Prostate gland (tissue), 2 donors: ENCODE results near the gene SKAP1. TPM values are rescaled to one million over a fixed set of nuclear protein-coding genes. Genes with fewer than 3 reads are reported as not detected.

Experiments used
- DNase-seq: peaks from one replicate; pipeline ENCODE4 v3.0.0-alpha.2; 2019; ENCODE audit warnings: low spot score
- H3K27ac ChIP-seq, 2 donors: fragments of 200-600 bp; sonication (generic); 2 replicates each; pipeline ENCODE4 v1.5.1; 2017 to 2019
- H3K27me3 ChIP-seq: fragments of 200-600 bp; sonication (generic); replicated peaks from 2 replicates; pipeline ENCODE4 v1.5.1; 2019; ENCODE audit not compliant: insufficient read depth
- H3K36me3 ChIP-seq, 2 donors: fragments of 200-600 bp; sonication (generic); 1 replicate in 1 of 2; 2 replicates in 1 of 2; pipeline versions ENCODE4 v1.5.1 to v1.8.1; 2017 to 2019
- H3K4me1 ChIP-seq: fragments of 200-600 bp; sonication (generic); replicated peaks from 2 replicates; pipeline ENCODE4 v1.5.1; 2019
- H3K4me3 ChIP-seq, 2 donors: fragments of 200-600 bp; sonication (generic); 2 replicates each; pipeline ENCODE4 v1.5.1; 2017 to 2019
- H3K9me3 ChIP-seq: fragments of 200-600 bp; sonication (generic); 2 replicates; pipeline ENCODE4 v1.5.1; 2017
- CTCF ChIP-seq, 4 experiments: fragments of 200-600 bp in 2 of 4; fragments of 450-650 bp in 2 of 4; sonication (generic) in 2 of 4; IDR thresholded peaks; 1 replicate in 3 of 4; 2 replicates in 1 of 4; pipeline ENCODE4 v1.5.1; 2016 to 2019; ENCODE audit warnings: antibody characterized with exemption in 4 of 4, mild to moderate bottlenecking in 2 of 4, moderate library complexity in 2 of 4
- POLR2A ChIP-seq: fragments of 450-650 bp; IDR thresholded peaks from one replicate; pipeline ENCODE4 v1.6.1; 2016; ENCODE audit warnings: antibody characterized with exemption, mild to moderate bottlenecking
- POLR2AphosphoS5 ChIP-seq: sonication (generic); formaldehyde crosslinking; IDR thresholded peaks from one replicate; pipeline ENCODE4 v1.6.1; 2017; ENCODE audit warnings: antibody characterized with exemption
- WGBS: methylation state at CpG from one replicate; pipeline ENCODE4 v1.1.5; 2018; 5-methylcytosine and 5-hydroxymethylcytosine counted together
- intact Hi-C: fragments of 100-400 bp; cut with DNase I; formaldehyde crosslinking; loops from one replicate; pipeline ENCODE4 v1.14.2; 2022
- total RNA-seq, 2 donors: library from RNA; depleted of rRNA; stranded (reverse); fragments of >200 nt; gene quantifications; one replicate each; pipeline ENCODE4 v1.1.0, GENCODE V29; 2016

Gene SKAP1
- total RNA-seq, 2 donors from 2014 or later: 1.1 to 1.4 TPM

- 85% methylated on average over 1 of the region's 1 CpG for WGBS
- Histone ChIP-seq H3K27ac (no peak overlapping the region), H3K27me3 (no peaks in the 10 kb centered on the region), H3K36me3 (no peaks in the 10 kb centered on the region), H3K4me1 (no peaks in the 10 kb centered on the region), H3K9me3 (no peaks in the 10 kb centered on the region), H3K4me3 (no peak overlapping the region)
- intact Hi-C loops: no loop called here
- DNase-seq: no peak
- TF ChIP-seq POLR2A: no peak
- no peak for TF ChIP-seq POLR2AphosphoS5
- TF ChIP-seq CTCF (IDR thresholded peaks at IDR 0.05): no peak
These were observed 153.2 kb downstream of the SKAP1 start for GRCh38 chr17:48276776-48277175.

GRCh38 chr17:48270899-48271298 lies 159.1 kb downstream of the SKAP1 start:
- Histone ChIP-seq H3K27ac (no peak overlapping the region), H3K36me3 (no peaks in the 10 kb centered on the region), H3K9me3 (no peaks in the 10 kb centered on the region), H3K4me3 (no peak overlapping the region), H3K4me1 (no peaks in the 10 kb centered on the region), H3K27me3 (no peaks in the 10 kb centered on the region)
- TF ChIP-seq CTCF (IDR thresholded peaks at IDR 0.05): no peak
- no peak for TF ChIP-seq POLR2A
- intact Hi-C loops: no loop called here
- 82% methylated on average over 2 of the region's 2 CpGs for WGBS
- DNase-seq: no peak

- no peak for TF ChIP-seq CTCF (IDR thresholded peaks at IDR 0.05)
- no peak for TF ChIP-seq POLR2A
- TF ChIP-seq POLR2AphosphoS5: no peak
- no peak overlapping the region for H3K4me3 ChIP-seq
- H3K9me3 ChIP-seq: no peaks in the 10 kb centered on the region
- no peaks in the 10 kb centered on the region for H3K4me1 ChIP-seq
- H3K27ac ChIP-seq: no peak overlapping the region
- no peaks in the 10 kb centered on the region for H3K36me3 ChIP-seq
- H3K27me3 ChIP-seq: no peaks in the 10 kb centered on the region
- DNase-seq: no peak
- 95% methylated on average over 1 of the region's 1 CpG for WGBS
- intact Hi-C loops: no loop called here
These were observed 160.8 kb downstream of the SKAP1 start for GRCh38 chr17:48269209-48269608.

DNA sequence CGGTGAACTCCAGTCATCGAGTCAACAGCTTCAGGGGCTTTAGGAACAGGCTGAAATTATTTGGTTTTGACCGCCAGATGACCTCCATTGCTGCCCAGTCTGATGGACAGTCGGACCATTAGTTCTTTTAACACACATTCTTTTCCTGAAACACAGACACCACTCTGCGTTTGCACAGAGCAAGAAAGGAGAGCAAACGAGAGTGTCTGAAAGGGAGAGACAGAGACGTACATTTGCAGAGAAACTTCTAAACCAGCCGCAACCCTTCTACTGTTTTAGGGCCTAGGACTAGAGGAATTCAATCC lies 166.3 kb downstream of the SKAP1 start:
- H3K36me3 ChIP-seq: no peaks in the 10 kb centered on the region
- H3K4me1 ChIP-seq: no peaks in the 10 kb centered on the region
- no peaks in the 10 kb centered on the region for H3K27me3 ChIP-seq
- TF ChIP-seq POLR2A: no peak
- TF ChIP-seq POLR2AphosphoS5: no peak
- no peak for TF ChIP-seq CTCF (IDR thresholded peaks at IDR 0.05)
- 60% methylated on average over 8 of the region's 8 CpGs for WGBS
- H3K27ac ChIP-seq: no peak overlapping the region
- intact Hi-C loops: no loop called here
- no peak overlapping the region for H3K4me3 ChIP-seq
- H3K9me3 ChIP-seq: no peaks in the 10 kb centered on the region
- DNase-seq: no peak

DNA sequence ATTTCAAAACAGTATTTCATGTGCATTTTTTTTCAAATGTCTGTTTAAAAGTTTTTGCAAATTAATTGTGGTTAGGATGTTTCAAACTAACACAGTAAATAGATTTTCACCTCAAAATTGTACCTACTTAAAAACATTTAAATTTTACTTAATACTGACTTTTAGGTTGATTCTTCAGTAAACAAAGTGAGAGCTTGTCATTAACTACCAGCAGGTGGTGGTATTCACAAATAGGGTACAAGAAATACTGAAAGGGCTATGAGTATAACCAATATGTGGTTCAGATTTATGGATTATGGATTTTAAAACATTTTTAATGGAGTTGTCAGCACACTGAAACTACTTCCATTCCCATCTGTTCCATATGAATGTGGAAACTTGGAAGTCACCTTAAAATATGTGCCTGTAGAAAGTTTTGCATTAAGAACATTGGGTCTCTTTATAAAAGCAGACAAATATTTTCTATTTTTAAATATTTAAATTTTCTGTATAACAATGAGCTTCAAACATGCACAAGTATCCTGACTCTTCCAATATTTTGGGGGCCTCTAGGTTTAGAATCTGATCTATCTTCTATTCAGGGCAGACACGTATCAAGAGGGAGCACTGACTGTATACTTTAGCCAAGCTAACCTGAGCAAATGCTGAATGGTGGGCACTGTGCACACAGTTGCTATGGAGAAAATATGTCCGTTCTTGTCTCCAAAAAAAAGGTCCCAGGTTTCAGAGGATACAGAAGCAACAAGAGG lies 166.9 kb downstream of the SKAP1 start:
- H3K27ac ChIP-seq: no peak overlapping the region
- H3K4me1 ChIP-seq: no peaks in the 10 kb centered on the region
- 63% methylated on average over 2 of the region's 2 CpGs for WGBS
- H3K36me3 ChIP-seq: no peaks in the 10 kb centered on the region
- H3K9me3 ChIP-seq: no peaks in the 10 kb centered on the region
- H3K27me3 ChIP-seq: no peaks in the 10 kb centered on the region
- intact Hi-C loops: no loop called here
- H3K4me3 ChIP-seq: no peak overlapping the region
- DNase-seq: no peak
- TF ChIP-seq POLR2AphosphoS5: no peak
- TF ChIP-seq POLR2A: no peak
- peak in 2 of 4 experiments; percentile 22 to 35 for TF ChIP-seq CTCF (IDR thresholded peaks at IDR 0.05)
